BLaER1 (cell line): Measurements from ENCODE around the gene PAQR5.
"Not testable (repeated sequence)": the region's sequence is repeated elsewhere in the genome, so short reads cannot be mapped to it uniquely, and the experiment has no call there.

Experiments
- H3K27ac ChIP-seq: shearing (Covaris generic); formaldehyde crosslinking; 2 replicates; pipeline ENCODE4 v1.8.1; 2022
- H3K27me3 ChIP-seq: shearing (Covaris generic); formaldehyde crosslinking; 2 replicates; pipeline ENCODE4 v1.8.1; 2022
- H3K36me3 ChIP-seq: shearing (Covaris generic); formaldehyde crosslinking; 2 replicates; pipeline ENCODE4 v1.8.1; 2022
- H3K4me1 ChIP-seq: shearing (Covaris generic); formaldehyde crosslinking; 2 replicates; pipeline ENCODE4 v1.8.1; 2022
- H3K4me2 ChIP-seq: shearing (Covaris generic); formaldehyde crosslinking; 2 replicates; pipeline ENCODE4 v1.8.1; 2022
- H3K4me3 ChIP-seq: shearing (Covaris generic); formaldehyde crosslinking; 2 replicates; pipeline ENCODE4 v1.8.1; 2022
- H3K9ac ChIP-seq: shearing (Covaris generic); formaldehyde crosslinking; 2 replicates; pipeline ENCODE4 v1.8.1; 2022
- H3K9me3 ChIP-seq: shearing (Covaris generic); formaldehyde crosslinking; 2 replicates; pipeline ENCODE4 v1.8.1; 2022
- H4K20me1 ChIP-seq: shearing (Covaris generic); formaldehyde crosslinking; 2 replicates; pipeline ENCODE4 v1.8.1; 2022
- Cebpa-rat ChIP-seq: shearing (Covaris generic); IDR thresholded peaks from 2 replicates; pipeline ENCODE4 v1.8.1; 2022

Gene PAQR5

GRCh38 chr15:69279636-69280035 is 19.1 kb upstream of the PAQR5 start:
- no peaks in the 10 kb centered on the region for H4K20me1 ChIP-seq
- no peaks in the 10 kb centered on the region for H3K9me3 ChIP-seq
- no peak overlapping the region for H3K27ac ChIP-seq
- peaks cover 10% of the 10 kb centered on the region for H3K4me1 ChIP-seq
- H3K4me2 ChIP-seq, result no peak overlapping the region
- H3K27me3 ChIP-seq, result no peaks in the 10 kb centered on the region
- no peak overlapping the region for H3K9ac ChIP-seq
- H3K36me3 ChIP-seq, result no peaks in the 10 kb centered on the region
- no peak overlapping the region for H3K4me3 ChIP-seq
- TF ChIP-seq Cebpa-rat, result no peak

GRCh38 chr15:69280783-69281182 is 17.9 kb upstream of the PAQR5 start:
- no peaks in the 10 kb centered on the region for H4K20me1 ChIP-seq
- peaks cover under 1% of the 10 kb centered on the region; the same call in 1 of the 2 replicates for H3K4me1 ChIP-seq
- no peaks in the 10 kb centered on the region for H3K9me3 ChIP-seq
- no peak overlapping the region for H3K9ac ChIP-seq
- no peak overlapping the region for H3K4me2 ChIP-seq
- no peaks in the 10 kb centered on the region for H3K36me3 ChIP-seq
- H3K27me3 ChIP-seq, result no peaks in the 10 kb centered on the region
- no peak overlapping the region for H3K27ac ChIP-seq
- H3K4me3 ChIP-seq, result no peak overlapping the region
- no peak for TF ChIP-seq Cebpa-rat

- H3K9ac ChIP-seq, result no peak overlapping the region
- no peaks in the 10 kb centered on the region for H3K36me3 ChIP-seq
- TF ChIP-seq Cebpa-rat, result no peak
- H3K4me1 ChIP-seq, result peaks cover 3% of the 10 kb centered on the region
- H3K4me2 ChIP-seq, result no peak overlapping the region
- H3K27me3 ChIP-seq, result no peaks in the 10 kb centered on the region
- no peak overlapping the region for H3K27ac ChIP-seq
- no peak overlapping the region for H3K4me3 ChIP-seq
- H3K9me3 ChIP-seq, result no peaks in the 10 kb centered on the region
- no peaks in the 10 kb centered on the region for H4K20me1 ChIP-seq
Observed at GRCh38 chr15:69282104-69282743, 16.5 kb upstream of the PAQR5 start.

- H3K4me2 ChIP-seq, result no peak overlapping the region
- peaks cover 7% of the 10 kb centered on the region for H3K4me1 ChIP-seq
- no peak overlapping the region for H3K9ac ChIP-seq
- H4K20me1 ChIP-seq, result no peaks in the 10 kb centered on the region
- H3K4me3 ChIP-seq, result no peak overlapping the region
- TF ChIP-seq Cebpa-rat, result no peak
- no peak overlapping the region for H3K27ac ChIP-seq
- no peaks in the 10 kb centered on the region for H3K27me3 ChIP-seq
- H3K9me3 ChIP-seq, result no peaks in the 10 kb centered on the region
- no peaks in the 10 kb centered on the region for H3K36me3 ChIP-seq
Observed at GRCh38 chr15:69285834-69286233, 12.9 kb upstream of the PAQR5 start.

- no peak for TF ChIP-seq Cebpa-rat
- H3K27me3 ChIP-seq, result no peaks in the 10 kb centered on the region
- no peaks in the 10 kb centered on the region for H4K20me1 ChIP-seq
- H3K4me2 ChIP-seq, result no peak overlapping the region
- H3K4me1 ChIP-seq, result peaks cover 7% of the 10 kb centered on the region
- H3K27ac ChIP-seq, result no peak overlapping the region
- H3K36me3 ChIP-seq, result no peaks in the 10 kb centered on the region
- no peak overlapping the region for H3K9ac ChIP-seq
- H3K4me3 ChIP-seq, result no peak overlapping the region
- H3K9me3 ChIP-seq, result no peaks in the 10 kb centered on the region
Observed at GRCh38 chr15:69288011-69288410, 10.7 kb upstream of the PAQR5 start.

- peaks cover 7% of the 10 kb centered on the region for H3K4me1 ChIP-seq
- TF ChIP-seq Cebpa-rat, result no peak
- H3K4me2 ChIP-seq, result no peak overlapping the region
- no peaks in the 10 kb centered on the region for H4K20me1 ChIP-seq
- H3K27me3 ChIP-seq, result no peaks in the 10 kb centered on the region
- no peak overlapping the region for H3K27ac ChIP-seq
- H3K4me3 ChIP-seq, result no peak overlapping the region
- H3K9me3 ChIP-seq, result no peaks in the 10 kb centered on the region
- H3K9ac ChIP-seq, result no peak overlapping the region
- no peaks in the 10 kb centered on the region for H3K36me3 ChIP-seq
Observed at GRCh38 chr15:69288531-69289341, 10.0 kb upstream of the PAQR5 start.

GRCh38 chr15:69289342-69290146 is 9.2 kb upstream of the PAQR5 start:
- Histone ChIP-seq H3K27me3 (no peaks in the 10 kb centered on the region), H4K20me1 (no peaks in the 10 kb centered on the region), H3K9ac (no peak overlapping the region), H3K4me1 (peaks cover 7% of the 10 kb centered on the region), H3K4me2 (no peak overlapping the region), H3K9me3 (no peaks in the 10 kb centered on the region), H3K4me3 (no peak overlapping the region), H3K27ac (no peak overlapping the region), H3K36me3 (no peaks in the 10 kb centered on the region)
- no peak for TF ChIP-seq Cebpa-rat

GRCh38 chr15:69290346-69291164 is 8.2 kb upstream of the PAQR5 start:
- Histone ChIP-seq H3K4me1 (peaks cover 7% of the 10 kb centered on the region), H4K20me1 (no peaks in the 10 kb centered on the region), H3K9me3 (no peaks in the 10 kb centered on the region), H3K4me3 (no peak overlapping the region), H3K27ac (no peak overlapping the region), H3K9ac (no peak overlapping the region), H3K27me3 (no peaks in the 10 kb centered on the region), H3K4me2 (no peak overlapping the region), H3K36me3 (no peaks in the 10 kb centered on the region)
- no peak for TF ChIP-seq Cebpa-rat

GRCh38 chr15:69291651-69292050 is 7.1 kb upstream of the PAQR5 start:
- H3K36me3 ChIP-seq, H3K9ac ChIP-seq, H3K9me3 ChIP-seq, H3K27me3 ChIP-seq, H3K4me1 ChIP-seq, H3K4me2 ChIP-seq, H4K20me1 ChIP-seq, H3K4me3 ChIP-seq, H3K27ac ChIP-seq: not testable (repeated sequence)
